NCI-H748 (cell line): ENCODE results near the gene CPNE4.
A peak's percentile ranks its signal among the peaks of the same experiment; 100 is the strongest.

Source experiments
- DNase-seq: peaks from one replicate; lab custom pipeline; 2025; ENCODE audit not compliant: unreplicated experiment; lab: John Stamatoyannopoulos, UW

Gene CPNE4

DNA sequence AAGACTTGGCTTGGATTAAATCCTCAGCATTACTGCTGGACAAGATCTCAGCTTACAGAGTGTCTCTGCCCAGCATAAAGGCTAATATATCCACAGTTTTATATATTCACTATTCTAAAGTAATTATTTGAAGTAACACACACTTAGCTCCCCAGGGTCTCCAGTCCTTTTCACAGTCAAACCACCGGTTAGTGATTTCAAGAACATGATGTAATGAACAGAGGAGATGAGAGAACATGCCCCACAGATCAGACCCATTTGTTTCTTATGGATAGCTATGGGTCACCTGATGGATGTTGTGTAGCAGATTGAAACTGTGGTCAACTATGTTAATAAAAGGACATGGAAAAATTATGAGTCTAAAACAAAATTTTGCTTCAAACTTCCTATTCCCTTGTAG lies 487.2 kb downstream of the CPNE4 start:
- no peak for DNase-seq

DNA sequence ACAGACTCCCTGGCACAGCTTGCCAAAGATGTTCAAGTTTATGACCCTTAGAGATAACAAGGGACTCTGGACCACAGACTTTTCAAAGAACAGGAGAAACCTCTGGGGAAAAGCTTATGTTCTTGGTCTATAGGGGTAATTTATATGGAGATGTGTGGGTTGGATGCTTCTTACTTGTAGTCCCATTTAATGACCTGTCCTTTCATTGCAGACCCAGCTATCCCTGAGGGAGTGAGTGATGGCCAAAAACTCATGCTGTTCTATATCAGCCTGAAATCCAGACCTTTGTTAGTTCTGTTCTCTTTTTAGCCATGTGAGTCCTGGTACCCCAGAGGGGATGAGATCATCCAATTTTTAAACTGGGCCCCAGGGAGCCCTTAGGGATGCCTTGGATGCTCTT lies 488.4 kb downstream of the CPNE4 start:
- DNase-seq: no peak

DNA sequence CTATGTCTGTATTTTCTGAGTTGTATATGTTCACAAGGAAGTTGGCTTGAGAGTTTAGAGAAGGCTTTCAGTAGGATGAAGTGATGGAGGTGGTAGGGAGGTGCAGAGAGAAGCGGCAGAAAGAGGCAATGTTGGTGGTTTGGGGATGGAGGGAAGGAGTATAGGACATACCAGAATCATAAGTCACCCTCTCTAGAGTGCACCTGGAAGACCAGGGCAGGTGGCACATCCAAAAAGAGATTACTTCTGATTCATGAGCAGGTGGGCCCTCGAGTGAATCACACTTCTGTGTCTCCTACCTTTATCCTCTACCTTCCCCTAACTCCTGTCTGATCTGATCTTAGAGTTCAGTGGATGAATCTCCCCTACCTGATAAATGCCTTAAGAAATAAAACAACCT lies 490.3 kb downstream of the CPNE4 start:
- no peak for DNase-seq

DNA sequence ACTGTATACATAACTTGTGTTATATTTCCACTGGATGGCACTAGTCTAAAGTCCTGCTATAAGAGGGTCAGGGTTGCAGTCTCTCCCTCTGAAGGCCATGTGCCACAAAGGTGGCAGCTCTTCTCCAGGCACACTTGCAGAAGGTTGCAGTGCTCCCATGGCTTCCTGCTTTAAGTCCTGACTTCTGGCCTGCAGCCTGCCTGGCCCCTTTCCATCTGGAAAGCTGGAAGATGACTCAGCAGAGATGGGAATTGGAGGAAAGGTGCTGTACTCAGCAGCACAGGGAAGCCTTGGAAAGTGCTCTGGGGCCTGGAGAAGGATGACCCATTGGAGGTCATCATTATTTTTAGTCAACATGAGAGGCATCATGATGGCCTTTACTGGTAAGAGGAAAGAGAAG lies 491.1 kb downstream of the CPNE4 start:
- no peak for DNase-seq

DNA sequence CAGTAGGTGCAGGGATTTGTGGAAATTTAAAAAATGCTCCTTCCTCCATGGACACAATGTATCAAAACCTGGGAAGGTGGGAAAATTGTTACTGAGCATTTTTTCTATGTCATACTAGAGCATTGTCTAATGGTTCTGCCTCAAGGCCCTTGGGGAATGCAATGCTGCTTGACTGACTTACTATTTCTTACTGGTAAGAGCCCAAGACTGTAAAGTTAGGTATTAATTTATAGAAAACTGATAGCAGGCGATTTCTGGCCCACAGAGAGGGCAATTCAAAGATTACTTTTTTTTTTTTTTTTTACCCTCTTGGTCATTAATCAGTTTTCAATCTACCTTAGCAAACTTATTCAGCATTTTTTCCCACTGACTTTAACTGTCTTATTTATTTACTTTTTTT lies 493.5 kb downstream of the CPNE4 start:
- DNase-seq: no peak

DNA sequence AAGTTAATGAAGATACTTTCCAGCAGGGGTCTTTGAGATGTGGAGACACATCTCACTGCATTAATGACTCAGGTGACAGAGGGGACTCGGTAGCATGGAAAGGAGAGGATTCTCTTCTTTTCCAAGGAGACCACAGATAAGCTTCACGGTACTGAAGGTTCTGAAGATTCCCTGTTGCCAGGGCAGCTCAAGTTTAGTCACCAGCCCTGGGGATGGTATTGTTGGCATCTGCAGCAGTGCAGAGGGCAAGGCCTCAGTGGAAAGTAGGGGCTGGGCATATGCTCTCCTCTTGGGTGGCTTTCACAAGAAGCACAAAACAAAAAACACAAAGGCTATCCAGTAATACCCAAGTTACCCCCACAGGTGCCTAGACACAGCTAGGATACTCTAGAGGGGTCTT lies 494.0 kb downstream of the CPNE4 start:
- no peak for DNase-seq

DNA sequence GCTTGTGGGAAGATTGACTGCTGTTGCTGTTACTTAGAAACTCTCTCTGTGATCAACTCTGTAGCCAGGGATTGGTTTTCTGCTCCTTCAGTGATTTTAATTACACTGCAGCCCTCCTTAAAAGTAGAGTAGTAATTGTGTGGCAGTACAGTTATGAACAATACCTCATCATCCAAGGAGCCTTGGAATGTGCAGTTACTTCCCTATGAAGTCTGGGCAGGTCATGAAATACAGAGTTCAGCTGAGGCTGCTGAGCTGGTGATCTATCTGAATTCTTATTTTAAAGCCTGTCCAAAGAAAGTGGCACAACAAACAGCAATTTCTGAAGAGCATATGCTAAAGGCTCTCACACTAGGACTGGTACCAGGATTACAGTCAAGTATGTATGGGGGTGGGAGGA lies 494.7 kb downstream of the CPNE4 start:
- no peak for DNase-seq

DNA sequence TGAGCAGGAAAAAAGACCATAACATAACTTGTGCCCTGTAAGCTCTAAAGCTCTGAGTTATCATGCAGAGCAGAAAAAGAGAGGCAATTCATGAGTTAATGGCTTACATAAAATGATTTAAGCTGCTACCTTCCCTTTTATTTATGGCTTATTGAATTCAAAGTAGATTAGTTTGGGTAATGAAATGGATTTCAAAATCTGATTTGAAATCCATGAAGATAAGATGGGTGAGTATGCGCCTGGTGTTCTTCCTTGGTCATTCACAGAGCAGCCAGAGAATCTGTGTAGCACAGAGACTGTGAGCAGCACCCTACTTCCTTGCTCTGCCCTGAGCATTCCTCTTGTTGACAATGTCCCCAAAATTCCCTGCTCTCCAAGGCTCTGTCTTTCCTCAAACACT lies 495.8 kb downstream of the CPNE4 start:
- DNase-seq: no peak

DNA sequence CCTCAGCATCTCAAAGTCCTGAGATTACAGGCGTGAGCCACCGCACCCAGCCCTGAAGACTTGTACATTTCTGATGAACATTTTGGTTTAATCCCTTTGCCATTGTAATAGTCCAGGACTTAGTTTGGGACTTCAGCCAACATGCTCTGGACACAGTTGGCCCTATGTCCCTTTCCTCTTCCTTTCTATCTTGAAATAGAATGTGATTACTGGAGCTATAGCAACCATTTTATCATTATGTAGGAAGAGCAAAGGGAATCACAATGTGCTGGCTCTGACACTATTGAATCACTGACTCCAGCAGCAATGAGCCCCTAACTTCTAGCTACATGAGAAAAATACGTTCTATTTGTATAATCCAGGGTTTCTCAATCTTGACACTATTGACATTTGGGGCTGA lies 497.3 kb downstream of the CPNE4 start:
- DNase-seq: no peak

DNA sequence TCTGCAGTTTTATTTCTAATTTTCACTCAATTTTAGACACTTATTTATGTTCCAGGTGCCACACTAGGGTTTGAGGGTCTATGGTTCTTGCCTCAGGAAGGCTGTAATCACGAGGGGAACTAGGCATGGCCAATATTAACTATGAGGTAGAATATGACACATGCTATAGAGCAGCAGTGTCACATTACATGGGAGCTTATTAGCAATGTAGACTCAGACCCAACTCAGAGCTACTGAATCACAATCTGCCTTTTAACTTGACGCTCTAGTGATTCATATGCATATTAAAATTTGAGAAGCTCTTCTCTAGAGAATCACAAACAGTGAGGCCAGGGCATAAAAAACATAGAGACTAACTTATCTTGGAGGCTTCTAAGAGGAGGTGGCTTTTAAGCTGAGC lies 499.2 kb downstream of the CPNE4 start:
- no peak for DNase-seq

DNA sequence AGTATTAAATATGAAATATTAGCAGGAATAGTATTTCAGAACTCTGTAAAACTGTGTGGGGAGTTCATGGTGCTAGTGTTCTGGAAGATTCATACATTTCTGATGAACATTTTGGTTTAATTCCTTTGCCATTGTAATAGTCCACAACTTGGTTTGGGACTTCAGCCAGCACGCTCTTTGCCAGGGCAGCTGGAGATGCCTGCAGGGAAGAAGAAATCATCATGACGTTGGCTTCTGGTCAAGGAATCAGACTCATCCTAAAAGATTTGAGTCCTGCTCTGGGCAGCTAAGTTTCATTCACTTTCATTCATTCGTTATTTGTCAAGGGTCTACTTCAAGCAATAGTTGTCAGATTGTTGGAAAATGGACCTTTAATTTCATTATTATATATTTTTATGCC lies 499.7 kb downstream of the CPNE4 start:
- no peak for DNase-seq

DNA sequence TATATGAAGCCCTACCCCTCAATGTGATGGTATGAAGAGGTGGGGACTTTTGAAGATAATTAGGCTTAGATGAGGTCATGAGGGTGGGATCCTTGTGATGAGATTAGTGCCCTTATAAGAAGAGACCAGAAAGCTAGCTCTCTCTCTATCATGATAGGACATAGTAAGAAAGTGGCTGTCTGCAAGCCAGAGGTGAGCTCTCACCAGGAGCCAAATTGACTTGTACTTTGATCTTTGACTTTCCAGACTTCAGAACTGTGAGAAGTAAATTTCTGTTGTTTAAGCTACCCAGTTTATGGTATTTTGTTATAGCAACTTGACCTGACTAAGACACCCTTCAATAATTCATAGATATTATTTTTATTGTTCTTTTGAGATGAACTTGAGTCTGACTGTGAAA lies 502.2 kb downstream of the CPNE4 start:
- no peak for DNase-seq

DNA sequence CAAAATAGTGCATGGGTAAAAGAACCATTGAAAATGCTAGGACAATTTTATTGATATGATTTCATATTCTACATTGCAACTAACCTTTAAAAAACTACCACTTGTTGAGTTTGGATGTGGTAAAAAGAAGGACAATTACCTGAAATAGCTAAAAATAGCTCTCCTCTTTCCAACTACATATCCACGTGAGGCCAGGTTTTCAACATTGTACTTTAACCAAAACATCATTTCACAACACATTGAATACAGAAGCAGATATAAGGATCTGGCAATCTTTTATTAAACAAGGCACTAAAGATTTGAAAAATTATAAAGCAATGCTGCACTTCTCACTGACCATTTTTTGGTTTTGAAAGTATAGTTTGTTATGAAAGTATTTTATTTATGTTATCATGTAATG lies 504.0 kb downstream of the CPNE4 start:
- no peak for DNase-seq

DNA sequence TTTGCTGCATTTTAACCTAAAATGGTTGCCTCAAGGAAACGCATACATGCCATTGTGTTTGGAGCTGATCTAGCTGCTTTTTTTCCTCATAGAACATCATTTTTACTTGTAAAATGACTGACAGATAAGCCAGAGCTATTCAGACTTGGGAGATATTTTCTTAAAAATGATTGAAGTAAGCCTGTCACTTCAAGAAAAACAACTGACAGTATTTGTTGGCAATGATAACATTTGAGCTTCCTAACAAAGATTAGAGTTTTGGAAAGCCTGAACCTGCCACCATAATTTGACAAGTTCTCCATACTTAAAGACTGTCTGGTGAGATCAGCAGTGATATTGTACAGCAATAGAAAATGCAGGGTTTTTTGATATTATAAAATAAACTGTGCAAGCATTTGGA lies 504.4 kb downstream of the CPNE4 start:
- no peak for DNase-seq

DNA sequence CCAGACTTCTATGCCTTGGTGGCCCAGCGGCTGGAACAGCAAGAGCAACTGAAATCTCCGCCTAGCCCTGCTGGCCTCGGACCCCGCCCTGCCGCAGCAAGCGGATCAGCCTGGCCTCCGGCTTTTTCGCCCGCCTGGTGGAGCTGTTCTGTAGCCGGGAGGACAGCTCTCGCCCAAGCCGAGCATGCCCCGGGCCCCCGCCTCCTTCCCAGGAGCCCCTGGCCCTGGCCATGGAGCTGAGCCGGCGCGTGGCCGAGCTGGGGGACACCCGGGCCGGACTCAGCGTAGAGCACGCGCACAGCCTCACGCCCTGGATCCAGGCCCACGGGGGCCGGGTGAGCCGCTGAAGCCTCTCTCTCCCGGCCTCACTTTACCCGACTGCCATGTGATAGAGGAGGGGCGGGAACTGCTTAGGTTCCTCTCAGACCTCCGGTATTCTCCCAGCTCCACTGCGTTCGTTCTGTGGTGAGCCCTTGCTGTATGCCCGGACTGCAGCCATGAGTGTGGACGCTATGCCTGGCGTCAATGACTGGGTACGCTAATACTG lies 507.9 kb downstream of the CPNE4 start:
- DNase-seq: no peak

DNA sequence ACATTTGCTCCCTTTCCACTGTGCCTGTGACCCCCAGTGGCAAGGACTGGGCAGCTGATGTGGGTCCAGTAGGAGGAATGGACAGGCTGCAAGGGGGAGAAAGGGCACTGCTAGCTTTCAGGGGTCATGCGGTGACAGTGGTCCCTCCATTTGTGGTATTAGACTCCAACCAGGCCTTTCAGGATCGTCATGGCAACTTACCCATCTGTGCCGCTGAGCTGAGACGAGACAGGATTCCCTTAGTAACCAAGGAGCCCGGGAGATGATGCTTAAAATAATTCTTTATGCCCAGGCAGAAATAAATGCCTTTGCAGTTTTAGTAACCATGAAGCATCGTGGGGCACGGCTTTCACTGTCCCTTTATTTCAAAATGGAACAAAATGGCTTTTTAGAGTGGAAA lies 516.1 kb downstream of the CPNE4 start:
- DNase-seq: no peak

DNA sequence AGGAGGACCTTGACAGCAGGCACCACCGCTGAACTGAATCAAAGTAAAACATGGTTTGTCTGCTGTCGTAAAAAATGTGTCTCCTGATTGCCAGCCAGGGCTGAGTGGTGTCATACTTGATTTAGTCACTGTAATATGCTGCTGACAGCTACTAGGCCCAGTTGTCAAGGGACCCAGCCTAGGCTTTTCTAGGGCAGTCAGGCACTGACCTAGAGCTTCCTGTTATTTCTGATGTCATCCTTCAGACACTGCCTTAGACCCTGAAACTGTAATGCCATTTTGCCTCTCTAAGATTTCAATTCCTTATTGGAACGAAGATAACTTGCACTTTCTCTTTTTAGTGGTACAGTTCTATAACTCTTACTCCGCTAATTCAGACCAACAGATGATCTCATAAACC lies 529.4 kb downstream of the CPNE4 start:
- no peak for DNase-seq

DNA sequence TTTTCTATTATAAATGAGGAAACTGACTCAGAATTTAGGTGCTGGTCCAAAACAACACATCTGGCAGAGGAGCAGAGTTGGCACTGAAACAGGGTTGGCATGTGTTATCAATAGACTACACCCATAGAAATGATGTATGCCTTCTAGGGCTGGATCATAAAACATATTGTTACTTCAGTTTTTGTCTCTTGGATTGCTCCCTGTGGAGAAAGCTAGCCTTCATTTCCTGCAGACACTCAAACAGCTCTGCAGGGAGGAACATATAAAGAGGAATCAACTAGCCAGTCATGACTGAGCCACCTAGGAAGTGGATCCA lies 531.5 kb downstream of the CPNE4 start:
- peak; percentile 22 for DNase-seq

DNA sequence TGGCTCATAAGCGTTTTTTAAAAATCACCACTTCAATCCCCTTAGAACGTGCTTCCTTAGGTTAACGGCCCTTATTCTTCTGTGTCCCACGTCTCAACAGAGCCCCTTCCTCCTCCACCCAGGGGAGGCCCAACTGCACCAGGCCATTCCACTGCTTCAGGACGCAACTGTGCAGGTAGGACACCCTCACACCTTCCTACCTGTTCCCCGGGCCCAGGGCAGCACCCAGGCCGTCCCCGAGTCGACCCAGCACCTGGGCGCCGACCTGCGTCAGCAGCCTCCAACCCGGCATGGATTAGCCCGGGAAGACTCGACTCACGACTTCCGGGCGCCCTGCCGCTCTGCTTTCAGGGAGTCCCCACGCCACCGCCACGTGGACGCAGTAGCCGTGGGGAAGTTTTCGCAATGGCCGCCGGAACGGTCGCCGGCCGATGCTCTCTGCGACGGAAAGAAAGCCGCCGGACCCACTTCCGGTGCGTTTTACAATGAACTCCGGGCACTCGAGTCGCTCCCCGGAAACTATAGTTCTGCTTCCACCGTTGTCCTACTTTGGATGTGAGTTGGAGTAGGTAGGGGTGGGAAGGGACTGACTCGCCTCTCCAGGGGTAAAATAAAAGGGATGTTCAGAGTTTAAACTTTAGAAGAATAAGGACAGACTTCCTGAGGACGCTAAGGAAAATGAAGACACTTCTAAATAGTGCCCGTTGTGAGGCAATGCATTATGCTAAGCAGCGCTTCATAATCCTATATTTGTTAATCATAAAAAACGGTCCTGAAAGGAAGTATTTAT lies 532.1 kb downstream of the CPNE4 start, which contains the start of gene MRPL3:
Gene MRPL3 (minus strand): TSS at position 442 of the 790 bp plus-strand sequence. CDS start 150 bp downstream, at position 292.
- peak; percentile 91 for DNase-seq

DNA sequence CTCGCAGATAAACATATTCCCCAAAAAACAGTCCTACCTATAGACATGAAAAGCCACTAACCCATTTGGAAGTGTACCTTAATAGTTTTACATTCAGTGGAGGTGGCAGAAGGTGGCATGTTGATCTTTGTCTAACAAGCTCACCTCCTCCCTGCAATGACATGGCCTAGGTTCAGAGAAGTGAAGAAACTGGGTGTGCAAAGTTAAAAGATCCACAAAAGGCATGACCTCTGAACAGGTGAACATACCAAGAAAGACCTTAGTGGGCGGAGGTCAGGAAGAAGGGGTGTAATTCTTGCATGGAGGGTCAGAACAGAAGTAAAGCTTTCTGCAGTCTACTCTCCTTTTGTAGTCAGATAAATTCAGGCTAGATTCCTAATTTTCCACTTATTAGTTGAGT lies 532.9 kb downstream of the CPNE4 start:
- DNase-seq: no peak

DNA sequence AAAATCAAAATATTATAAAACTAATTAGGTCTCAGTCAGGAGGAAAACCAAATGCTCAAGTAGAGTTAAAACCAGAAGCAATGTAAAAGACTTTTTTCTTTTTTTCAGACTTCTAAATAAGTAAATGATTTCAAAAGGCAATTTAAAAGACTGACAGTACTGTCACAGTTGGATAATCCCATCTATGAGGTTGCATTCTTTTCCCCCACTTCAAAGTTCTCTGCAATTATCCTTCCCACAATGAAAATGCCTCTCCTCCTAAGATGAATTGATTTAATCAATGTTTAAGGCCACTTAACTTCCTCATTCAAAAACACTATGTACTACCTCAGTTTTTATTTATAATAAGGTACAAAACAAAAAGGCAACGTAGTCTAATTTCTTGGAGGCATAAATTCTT lies 540.1 kb downstream of the CPNE4 start:
- DNase-seq: no peak

DNA sequence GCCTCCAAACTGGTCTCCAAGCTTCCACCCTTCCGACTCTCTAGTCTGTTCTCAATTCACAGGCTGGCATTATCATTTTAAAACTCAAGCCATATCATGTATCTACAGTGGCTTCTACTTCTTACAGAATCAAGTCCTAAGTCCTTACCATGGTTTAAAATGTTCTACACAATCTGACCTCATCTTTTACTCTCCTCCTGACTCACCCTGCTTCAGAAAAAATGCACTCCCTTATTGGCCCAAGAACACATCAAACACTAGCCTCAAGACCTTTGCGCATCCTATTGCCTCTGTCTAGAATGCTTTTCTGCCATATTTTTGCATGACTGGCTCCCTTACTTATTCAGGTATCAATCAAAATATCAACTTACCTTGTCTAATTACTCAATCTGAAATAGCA lies 543.0 kb downstream of the CPNE4 start:
- DNase-seq: no peak

DNA sequence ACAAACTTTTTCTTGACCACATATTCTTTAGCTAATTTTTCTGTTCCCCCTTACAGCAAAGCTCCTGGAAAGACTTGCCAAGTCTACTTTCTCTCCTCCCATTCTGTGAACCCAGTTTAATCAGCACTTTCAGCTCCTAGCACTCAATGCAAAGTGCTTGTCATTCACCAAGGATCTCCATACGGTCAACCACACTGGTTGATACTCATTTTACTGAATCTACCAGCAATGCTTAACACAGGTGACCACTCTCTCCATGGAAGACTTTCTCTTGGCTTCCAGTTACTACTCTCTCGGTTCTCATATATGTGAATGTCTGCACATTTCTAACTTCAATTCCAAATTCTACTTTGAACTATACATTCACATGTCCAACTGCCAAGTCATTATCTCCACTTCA lies 543.7 kb downstream of the CPNE4 start:
- DNase-seq: no peak
